Common myeloid progenitor, CD34-positive (primary cell): ENCODE data around the gene KNSTRN.
A peak's percentile ranks its signal among the peaks of the same experiment; 100 is the strongest.

Experiments used
- CTCF ChIA-PET: fragments of 350-600 bp; sonication (Branson Sonifier 250); formaldehyde crosslinking; loops from one replicate; lab custom pipeline; 2021; ENCODE audit warnings: antibody characterized with exemption; lab: Charles Lee
- POLR2A ChIA-PET: fragments of 350-600 bp; sonication (Branson Sonifier 250); formaldehyde crosslinking; loops from one replicate; lab custom pipeline; 2021; ENCODE audit warnings: antibody characterized with exemption; lab: Charles Lee
- DNase-seq, 3 donors: peaks; one replicate each; pipeline versions ENCODE4 v3.0.0 to v3.0.0-alpha.2; 2013
- H3K27ac ChIP-seq, 2 experiments: 1 replicate in 1 of 2; 2 replicates in 1 of 2; pipeline ENCODE4 v1.7.0; 2013; ENCODE audit warnings: inconsistent platforms in 2 of 2, low read length in 2 of 2, mild to moderate bottlenecking in 2 of 2, low read depth in 1 of 2, moderate library complexity in 1 of 2; ENCODE audit not compliant: severe bottlenecking in 2 of 2, insufficient read depth in 1 of 2, poor library complexity in 1 of 2
- H3K27me3 ChIP-seq, 5 experiments: replicated peaks in 2 of 5; 1 replicate in 3 of 5; 2 replicates in 2 of 5; pipeline versions ENCODE4 v1.6.1 to v1.7.0; 2013; ENCODE audit warnings: low read length in 4 of 5, mild to moderate bottlenecking in 2 of 5, moderate library complexity in 2 of 5, inconsistent platforms in 1 of 5; ENCODE audit not compliant: insufficient read depth in 5 of 5, control insufficient read depth in 4 of 5
- H3K36me3 ChIP-seq, 4 experiments: 1 replicate in 2 of 4; 2 replicates in 2 of 4; pipeline versions ENCODE4 v1.6.1 to v1.7.0; 2013; ENCODE audit warnings: low read length in 3 of 4, control low read depth in 1 of 4, mild to moderate bottlenecking in 1 of 4; ENCODE audit not compliant: control insufficient read depth in 4 of 4, insufficient read depth in 4 of 4
- H3K4me1 ChIP-seq, 4 experiments: 1 replicate in 3 of 4; 2 replicates in 1 of 4; pipeline versions ENCODE4 v1.6.1 to v1.7.1; 2013; ENCODE audit warnings: low read length in 3 of 4, mild to moderate bottlenecking in 3 of 4, control low read depth in 1 of 4, inconsistent platforms in 1 of 4, moderate library complexity in 1 of 4; ENCODE audit not compliant: control insufficient read depth in 4 of 4, insufficient read depth in 4 of 4; ENCODE audit errors: control extremely low read depth in 1 of 4
- H3K4me3 ChIP-seq, 7 experiments: 1 replicate in 4 of 7; 2 replicates in 3 of 7; pipeline versions ENCODE4 v1.5.1 to v1.7.0; 2013; ENCODE audit warnings: mild to moderate bottlenecking in 7 of 7, low read length in 6 of 7, moderate library complexity in 6 of 7, inconsistent platforms in 2 of 7, low read depth in 2 of 7, control low read depth in 1 of 7; ENCODE audit not compliant: insufficient read depth in 4 of 7, control insufficient read depth in 1 of 7; ENCODE audit errors: extremely low read depth in 1 of 7
- H3K9me3 ChIP-seq, 5 experiments: 1 replicate in 4 of 5; 2 replicates in 1 of 5; pipeline versions ENCODE4 v1.6.1 to v1.7.1; 2013; ENCODE audit warnings: low read length in 4 of 5, mild to moderate bottlenecking in 2 of 5, inconsistent platforms in 1 of 5, low read depth in 1 of 5, moderate library complexity in 1 of 5; ENCODE audit not compliant: control insufficient read depth in 4 of 5, insufficient read depth in 2 of 5; ENCODE audit errors: control extremely low read depth in 1 of 5
- WGBS: methylation state at CpG from one replicate; pipeline ENCODE4 v1.1.5; 2013; ENCODE audit not compliant: insufficient coverage; 5-methylcytosine and 5-hydroxymethylcytosine counted together

The KNSTRN gene

GRCh38 chr15:40397688-40398412 lies 15.3 kb downstream of the KNSTRN start:
- POLR2A ChIA-PET: no interaction called here
- Histone ChIP-seq H3K9me3 (no peaks in the 10 kb centered on the region), H3K27me3 (no peaks in the 10 kb centered on the region), H3K4me1 (peaks cover 9 to 38% (median 24%) of the 10 kb centered on the region in 4 experiments), H3K4me3 (peak overlapping the region in 5 of 7 experiments; percentile 12 to 65 (median 51)), H3K36me3 (peaks cover 3 to 20% (median 10%) of the 10 kb centered on the region in 4 experiments), H3K27ac (no peak overlapping the region)
- CTCF ChIA-PET: interaction anchor here (0.5 to 2.3 kb wide), 17 partner anchors 8 to 325 kb away, joined by 3 to 8 read pairs (median 4); partner anchors contain the start of genes IVD and KNSTRN
- 95% methylated on average over 6 of the region's 8 CpGs for whole genome bisulfite sequencing
- no peak for DNase-seq

GRCh38 chr15:40398413-40398873 lies 15.9 kb downstream of the KNSTRN start:
- POLR2A ChIA-PET: no interaction called here
- 0% methylated on average over 3 of the region's 4 CpGs for WGBS
- Histone ChIP-seq H3K27ac (no peak overlapping the region), H3K36me3 (peaks cover 0 to 14% (median 5%) of the 10 kb centered on the region in 4 experiments), H3K4me1 (peaks cover 9 to 38% (median 24%) of the 10 kb centered on the region in 4 experiments), H3K27me3 (no peaks in the 10 kb centered on the region), H3K4me3 (peak overlapping the region in 5 of 7 experiments; percentile 12 to 65 (median 51)), H3K9me3 (no peaks in the 10 kb centered on the region)
- CTCF ChIA-PET: interaction anchor here (0.8 to 2.3 kb wide), 10 partner anchors 10 to 89 kb away, joined by 3 to 8 read pairs (median 4); partner anchors contain the start of gene KNSTRN
- DNase-seq: peak; percentile 65 to 88 (median 86)

- ChIA-PET POLR2A (no interaction called here), CTCF (interaction anchor here (0.7 to 2.3 kb wide), 3 partner anchors 31 to 83 kb away, joined by 3 to 8 read pairs (median 4); no protein-coding TSS in a partner anchor)
- WGBS: 78% methylated on average over 5 of the region's 7 CpGs
- Histone ChIP-seq H3K4me3 (no peak overlapping the region), H3K36me3 (peaks cover 0 to 5% (median under 1%) of the 10 kb centered on the region in 4 experiments), H3K27ac (no peak overlapping the region), H3K9me3 (no peaks in the 10 kb centered on the region), H3K27me3 (no peaks in the 10 kb centered on the region), H3K4me1 (peaks cover 9 to 38% (median 24%) of the 10 kb centered on the region in 4 experiments)
- peak in 1 of 3 donors; percentile 19 for DNase-seq
Observed at GRCh38 chr15:40399370-40399769, 16.8 kb downstream of the KNSTRN start.

- ChIA-PET CTCF (interaction anchor here (0.8 to 3.7 kb wide), 11 partner anchors 8 to 83 kb away, joined by 3 to 31 read pairs (median 5); partner anchors contain the start of gene INAFM2), POLR2A (interaction anchor here (0.6 to 1.0 kb wide), 2 partner anchors 8 to 167 kb away, joined by 3 to 5 read pairs; partner anchors contain the start of gene PAK6)
- peaks cover 1 to 31% (median 20%) of the 10 kb centered on the region in 4 experiments for H3K36me3 ChIP-seq
- no peaks in the 10 kb centered on the region for H3K27me3 ChIP-seq
- WGBS: 1% methylated on average over 41 of the region's 54 CpGs
- peak within 1 kb of the TSS; percentile 61 to 81 for H3K27ac ChIP-seq
- H3K4me3 ChIP-seq: peak within 1 kb of the TSS; percentile 38 to 95 (median 83)
- H3K9me3 ChIP-seq: no peaks in the 10 kb centered on the region
- peaks cover 10 to 29% (median 25%) of the 10 kb centered on the region in 4 experiments for H3K4me1 ChIP-seq
- DNase-seq: peak; percentile 92 to 97 (median 97)
Observed at GRCh38 chr15:40405501-40406381, 23.2 kb downstream of the KNSTRN start, which contains the start of gene IVD. IVD (plus strand) TSS chr15:40405795; CDS start chr15:40405828, 33 bp downstream.

GRCh38 chr15:40407330-40407990 lies 24.9 kb downstream of the KNSTRN start:
- Histone ChIP-seq H3K4me1 (peaks cover 10 to 29% (median 25%) of the 10 kb centered on the region in 4 experiments), H3K27ac (peak overlapping the region in 1 of 2 experiments; percentile 14), H3K4me3 (peak overlapping the region in 3 of 7 experiments; percentile 26 to 38 (median 34)), H3K36me3 (peaks cover 9 to 48% (median 37%) of the 10 kb centered on the region in 4 experiments), H3K9me3 (no peaks in the 10 kb centered on the region), H3K27me3 (no peaks in the 10 kb centered on the region)
- 92% methylated on average over 8 of the region's 8 CpGs for WGBS
- ChIA-PET CTCF (interaction anchor here (0.6 to 3.7 kb wide), 8 partner anchors 9 to 140 kb away, joined by 3 to 31 read pairs (median 5); no protein-coding TSS in a partner anchor), POLR2A (no interaction called here)
- no peak for DNase-seq

GRCh38 chr15:40409366-40409765 lies 26.8 kb downstream of the KNSTRN start:
- 92% methylated on average over 2 of the region's 3 CpGs for WGBS
- Histone ChIP-seq H3K27me3 (no peaks in the 10 kb centered on the region), H3K9me3 (no peaks in the 10 kb centered on the region), H3K4me1 (peaks cover 10 to 29% (median 25%) of the 10 kb centered on the region in 4 experiments), H3K4me3 (no peak overlapping the region), H3K27ac (no peak overlapping the region), H3K36me3 (peaks cover 16 to 65% (median 47%) of the 10 kb centered on the region in 4 experiments)
- CTCF ChIA-PET: interaction anchor here (0.7 to 2.5 kb wide), 4 partner anchors 13 to 66 kb away, joined by 3 to 11 read pairs (median 3); no protein-coding TSS in a partner anchor
- POLR2A ChIA-PET: interaction anchor here (0.6 kb wide), 1 partner anchor 13 kb away, joined by 3 read pairs; no protein-coding TSS in a partner anchor
- no peak for DNase-seq
